Fibroblast of skin of left biceps (primary cell): ENCODE data around the gene CATSPERB.
"Not testable (repeated sequence)": the region's sequence is repeated elsewhere in the genome, so short reads cannot be mapped to it uniquely, and the experiment has no call there.

ENCODE experiments used
- DNase-seq, 2 experiments: peaks; one replicate each; pipeline ENCODE4 v3.0.0-alpha.2; 2013; ENCODE audit warnings: low read depth in 2 of 2

Gene CATSPERB

GRCh38 chr14:91677687-91678086 is 54.2 kb downstream of the CATSPERB start:
- DNase-seq, result not testable (repeated sequence)

DNA sequence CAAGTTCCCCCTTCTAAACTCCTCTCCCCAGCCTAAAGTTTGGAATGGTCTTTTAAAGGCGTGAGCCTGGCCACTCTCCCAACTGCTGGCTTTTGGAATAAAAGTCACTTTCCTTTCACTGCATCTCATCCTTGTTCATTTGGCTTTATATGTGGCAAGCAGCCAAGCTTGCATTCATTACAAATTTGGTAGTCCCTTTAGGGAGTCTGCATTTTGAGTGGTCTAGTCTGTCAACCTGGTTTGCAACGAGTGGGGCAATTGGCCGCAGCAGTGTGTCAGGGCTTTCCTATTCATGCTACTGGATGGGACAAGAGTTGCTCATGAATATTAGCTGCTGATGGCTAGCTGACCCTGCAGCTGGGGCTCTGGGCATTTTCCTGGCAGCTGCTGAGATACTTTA is 57.0 kb downstream of the CATSPERB start:
- DNase-seq, result no peak

DNA sequence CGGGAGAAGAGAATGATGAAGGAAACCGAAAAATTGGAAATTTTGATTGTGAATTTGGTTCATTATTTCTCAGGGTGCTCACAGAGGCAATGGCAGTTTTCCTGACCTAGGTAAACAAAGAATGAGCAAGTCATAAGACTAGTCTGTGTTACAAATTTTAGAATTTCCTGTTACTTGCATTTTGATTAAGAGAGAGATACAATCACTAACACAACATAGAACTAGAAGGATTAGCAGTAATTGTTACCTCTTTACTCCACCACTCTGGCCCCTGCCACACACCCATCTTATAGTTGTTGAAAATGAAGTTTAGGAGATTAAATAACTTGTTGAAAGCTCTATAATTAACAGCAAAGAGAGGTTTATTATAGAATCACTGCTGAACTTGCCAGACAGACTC is 62.0 kb downstream of the CATSPERB start:
- DNase-seq, result no peak

DNA sequence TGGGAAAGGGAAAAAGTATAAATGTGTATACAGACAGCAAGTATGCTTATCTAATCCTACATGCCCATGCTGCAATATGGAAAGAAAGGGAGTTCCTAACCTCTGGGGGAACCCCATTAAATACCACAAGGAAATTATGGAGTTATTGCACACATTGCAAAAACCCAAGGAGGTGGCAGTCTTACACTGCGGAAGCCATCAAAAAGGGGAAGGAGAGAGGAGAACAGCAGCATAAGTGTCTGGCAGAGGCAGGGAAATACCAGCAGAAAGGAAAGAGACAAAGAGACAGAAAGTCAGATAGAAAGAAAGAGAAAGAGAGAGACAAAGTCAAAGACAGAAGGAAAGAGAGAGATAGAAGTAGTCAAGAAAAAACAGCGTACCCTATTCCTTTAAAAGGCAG is 64.8 kb downstream of the CATSPERB start:
- DNase-seq, result not testable (repeated sequence)

GRCh38 chr14:91660790-91661189 is 71.1 kb downstream of the CATSPERB start:
- no peak for DNase-seq

DNA sequence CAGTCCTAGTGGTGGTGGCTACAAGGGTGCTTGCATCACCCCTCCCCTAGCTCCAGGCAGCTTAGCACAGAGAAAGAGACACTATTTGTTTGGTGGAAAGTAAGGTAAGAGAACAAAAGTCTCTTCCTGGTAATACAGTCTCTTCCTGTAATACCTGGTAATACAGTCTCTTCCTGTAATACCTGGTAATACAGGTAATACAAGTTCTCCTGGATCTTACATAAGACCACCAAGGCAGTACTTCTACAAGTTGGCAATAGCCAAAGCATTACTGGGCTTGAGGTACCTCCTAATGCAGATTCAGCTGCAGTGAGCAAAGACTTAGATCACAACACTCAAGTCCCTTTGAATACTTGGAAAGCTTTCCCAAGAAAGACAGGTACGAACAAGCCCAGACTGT is 77.0 kb downstream of the CATSPERB start:
- no peak for DNase-seq

DNA sequence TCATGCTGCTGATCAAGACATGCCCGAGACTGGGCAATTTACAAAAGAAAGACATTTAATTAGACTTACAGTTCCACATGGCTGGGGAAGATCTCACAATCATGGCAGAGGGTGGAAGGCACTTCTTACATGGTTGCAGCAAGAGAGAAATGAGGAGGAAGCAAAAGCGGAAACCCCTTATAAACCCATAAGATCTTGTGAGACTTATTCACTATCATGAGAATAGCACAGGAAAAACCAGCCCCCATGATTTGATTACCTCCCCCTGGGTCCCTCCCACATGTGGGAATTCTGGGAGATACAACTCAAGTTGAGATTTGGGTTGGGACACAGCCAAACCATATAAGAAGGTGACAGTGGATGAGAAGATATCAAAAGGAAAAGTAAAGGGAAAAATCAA is 78.4 kb downstream of the CATSPERB start:
- no peak for DNase-seq

DNA sequence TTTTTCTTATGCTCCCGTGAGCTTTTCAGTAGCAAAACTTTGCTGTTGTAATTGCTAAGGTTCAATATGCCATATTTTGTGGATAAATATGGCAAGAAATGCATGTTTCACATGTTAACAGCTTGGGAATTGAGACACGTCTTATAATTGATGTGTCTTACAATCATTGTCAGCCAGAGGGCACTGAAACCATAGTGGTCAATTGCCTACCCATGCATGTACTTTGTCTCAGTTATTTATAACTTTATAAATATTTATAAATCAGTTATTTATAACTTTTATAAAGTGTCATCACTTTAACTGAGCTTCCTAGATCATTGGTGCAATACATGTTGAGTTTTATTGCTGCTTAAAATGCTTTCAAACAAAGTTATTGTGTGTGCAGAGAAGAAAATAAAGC is 82.0 kb downstream of the CATSPERB start:
- peak; percentile 4 for DNase-seq

GRCh38 chr14:91647856-91648255 is 84.0 kb downstream of the CATSPERB start:
- DNase-seq, result no peak

DNA sequence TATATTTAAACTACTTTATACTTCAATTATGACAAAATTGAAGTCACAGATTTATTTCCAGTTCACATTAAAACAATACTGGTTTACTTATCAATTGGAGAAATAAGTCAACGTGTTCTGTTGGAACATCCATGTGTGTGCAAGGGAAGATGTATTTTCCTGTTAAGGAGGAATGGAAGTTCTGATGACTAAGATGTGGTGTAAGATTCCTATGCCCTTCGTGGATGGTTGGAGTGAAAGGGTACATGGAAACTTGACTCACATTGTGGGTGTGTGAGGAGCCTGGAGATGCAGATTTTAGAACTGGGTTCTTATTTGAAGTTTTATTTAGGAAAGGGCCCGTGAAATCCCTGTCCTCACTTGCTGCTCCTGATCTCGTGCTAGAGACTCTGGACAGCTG is 95.3 kb downstream of the CATSPERB start:
- DNase-seq, result no peak

DNA sequence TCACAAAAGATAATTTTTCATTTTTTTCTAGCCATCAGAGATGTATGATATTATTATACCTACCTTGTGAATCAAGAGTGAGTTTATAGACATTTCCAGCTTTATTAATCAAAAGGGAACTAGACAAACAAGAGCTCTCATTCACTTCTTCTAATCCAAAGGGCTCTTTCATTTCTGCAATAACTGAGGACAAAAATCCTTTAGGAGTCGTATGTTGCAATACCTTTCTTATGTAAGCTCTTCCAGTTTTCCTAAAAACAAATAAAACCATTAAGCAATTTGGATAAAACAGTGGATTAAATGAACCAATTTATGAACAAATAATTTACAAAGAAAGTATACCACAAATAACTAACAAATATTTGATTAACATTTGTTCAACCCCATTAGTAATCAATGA is 107.1 kb downstream of the CATSPERB start:
- DNase-seq, result no peak

- no peak for DNase-seq
Observed at GRCh38 chr14:91614187-91614586, 117.7 kb downstream of the CATSPERB start.

DNA sequence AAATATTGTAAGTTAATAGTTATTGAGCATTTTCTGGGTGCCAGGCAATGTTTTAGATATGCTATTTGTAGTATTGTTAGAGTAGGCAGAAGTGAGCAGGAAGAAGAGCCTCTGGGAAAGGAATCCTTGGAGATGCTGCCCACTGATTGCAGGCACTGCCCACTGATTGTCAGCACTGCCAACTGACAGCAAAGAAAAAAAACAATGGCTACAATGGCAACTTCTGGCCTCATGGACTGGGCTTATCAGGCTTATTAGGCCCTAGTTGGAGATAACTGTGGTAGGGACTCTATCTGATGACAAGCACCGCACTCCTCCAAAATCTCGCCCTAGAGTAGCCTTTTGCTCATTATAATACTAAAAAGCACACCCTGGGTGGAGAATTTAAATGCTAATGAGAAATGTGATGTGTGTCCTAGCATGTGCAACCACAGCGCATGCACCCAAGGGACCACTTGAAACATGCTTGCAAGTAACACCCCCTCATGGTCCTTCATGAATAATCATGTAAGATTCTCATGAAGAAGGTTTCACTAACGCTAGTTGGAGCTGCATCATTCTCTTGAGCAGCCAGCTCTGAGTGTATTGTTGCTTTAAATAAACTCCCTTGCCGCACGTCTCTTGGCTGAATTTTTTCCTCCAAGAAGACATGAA is 118.3 kb downstream of the CATSPERB start:
- no peak for DNase-seq

GRCh38 chr14:91611528-91611927 is 120.4 kb downstream of the CATSPERB start:
- no peak for DNase-seq

DNA sequence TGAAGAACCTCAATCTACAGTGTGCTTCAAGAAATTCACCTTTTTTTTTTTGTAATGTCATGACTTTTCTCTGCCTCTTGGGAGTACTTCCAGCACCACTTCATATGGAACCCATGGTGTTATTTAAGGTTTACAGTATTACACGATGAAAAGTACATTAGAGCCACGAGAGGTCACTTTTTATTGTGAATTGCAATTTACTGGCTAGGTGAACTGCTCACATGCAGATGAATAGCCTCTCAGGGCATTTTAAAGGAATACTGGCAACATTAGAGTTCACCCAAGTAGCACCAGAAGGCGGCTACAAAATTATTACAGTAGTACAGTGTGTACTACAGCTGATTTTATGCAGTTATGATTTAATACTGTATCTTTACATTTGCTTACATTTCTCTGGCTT is 122.7 kb downstream of the CATSPERB start:
- DNase-seq, result no peak

GRCh38 chr14:91607322-91608047 is 124.4 kb downstream of the CATSPERB start:
- no peak for DNase-seq

GRCh38 chr14:91606851-91607250 is 125.0 kb downstream of the CATSPERB start:
- DNase-seq, result no peak

DNA sequence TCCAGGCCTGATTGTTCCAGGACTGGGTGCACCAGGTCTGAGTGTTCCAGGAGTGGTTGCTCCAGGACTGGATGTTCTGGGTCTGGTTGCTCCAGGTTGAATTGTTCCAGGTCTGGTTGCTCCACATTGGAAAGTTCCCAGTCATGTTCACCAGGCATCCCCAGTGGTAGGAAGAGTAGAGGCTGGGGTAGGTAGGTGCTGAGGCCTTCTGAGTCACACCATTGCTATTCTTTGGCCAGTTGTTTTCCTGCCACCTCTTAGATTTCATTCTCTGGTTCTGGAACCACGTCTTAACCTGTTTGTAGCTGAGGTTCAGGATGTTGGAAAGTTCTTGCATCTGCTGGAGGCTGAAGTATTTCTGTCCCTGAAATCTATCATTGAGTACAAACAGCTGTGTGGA is 127.3 kb downstream of the CATSPERB start:
- DNase-seq, result not testable (repeated sequence)

DNA sequence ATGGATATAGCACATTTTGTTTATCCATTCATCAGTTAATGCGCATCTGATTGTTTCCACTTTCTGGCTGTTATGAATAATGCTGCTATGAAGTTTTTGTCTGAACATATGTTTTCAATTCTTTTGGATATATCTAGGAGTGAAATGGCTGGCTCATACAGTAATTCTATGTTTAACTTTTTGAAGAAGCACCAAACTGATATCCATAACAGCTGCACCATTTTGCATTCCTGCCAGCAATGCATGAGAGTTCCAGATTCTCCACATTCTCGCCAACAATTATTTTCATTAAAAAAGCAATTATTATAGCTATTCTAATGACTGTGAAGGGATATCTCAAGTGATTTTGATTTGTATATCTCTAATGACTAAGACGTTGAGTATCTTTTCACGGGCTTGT is 131.9 kb downstream of the CATSPERB start:
- peak in 1 of 2 experiments; percentile 7 for DNase-seq

DNA sequence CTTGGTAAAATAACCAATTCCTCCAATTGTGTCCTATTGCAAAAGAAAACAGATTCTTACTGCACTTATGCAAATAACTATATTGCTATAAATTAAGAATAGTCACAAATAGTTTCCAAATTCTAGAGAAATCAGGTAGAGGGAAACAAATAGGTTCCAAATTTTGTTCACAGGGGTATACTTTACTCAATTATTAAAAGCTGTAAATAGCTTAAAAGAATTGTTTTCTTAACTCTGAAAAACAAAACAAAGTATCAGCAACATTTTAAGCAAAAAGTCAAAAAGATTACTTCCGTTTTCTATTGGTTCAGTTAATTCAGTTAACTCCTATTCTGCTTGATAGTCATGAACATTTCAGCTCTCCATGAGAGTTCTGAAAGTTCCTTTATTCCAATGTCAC is 136.2 kb downstream of the CATSPERB start:
- DNase-seq, result no peak

DNA sequence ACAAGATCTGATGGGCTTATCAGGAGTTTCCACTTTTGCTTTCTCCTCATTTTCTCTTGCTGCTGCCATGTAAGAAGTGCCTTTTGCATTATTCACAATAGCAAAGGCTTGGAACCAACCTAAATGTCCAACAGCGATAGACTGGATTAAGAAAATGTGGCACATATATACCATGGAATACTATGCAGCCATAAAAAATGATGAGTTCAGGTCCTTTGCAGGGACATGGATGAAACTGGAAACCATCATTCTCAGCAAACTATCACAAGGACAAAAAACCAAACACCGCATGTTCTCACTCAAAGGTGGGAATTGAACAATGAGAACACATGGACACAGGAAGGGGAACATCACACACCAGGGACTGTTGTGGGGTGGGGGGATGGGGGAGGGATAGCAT is 137.9 kb downstream of the CATSPERB start:
- DNase-seq, result not testable (repeated sequence)

GRCh38 chr14:91586410-91586809 is 145.5 kb downstream of the CATSPERB start:
- DNase-seq, result no peak

GRCh38 chr14:91585856-91586255 is 146.0 kb downstream of the CATSPERB start:
- no peak for DNase-seq

GRCh38 chr14:91582761-91583160 is 149.1 kb downstream of the CATSPERB start:
- DNase-seq, result no peak
